ENCODE results near the gene RPL6. TPM values are rescaled to one million over a fixed set of nuclear protein-coding genes. Genes with fewer than 3 reads are reported as not detected.
A peak's percentile ranks its signal among the peaks of the same experiment; 100 is the strongest.

Gene RPL6
- polyA plus RNA-seq, 1 of the 3 experiments (the other 2 are of a cell fraction) = 2,073 TPM

DNA sequence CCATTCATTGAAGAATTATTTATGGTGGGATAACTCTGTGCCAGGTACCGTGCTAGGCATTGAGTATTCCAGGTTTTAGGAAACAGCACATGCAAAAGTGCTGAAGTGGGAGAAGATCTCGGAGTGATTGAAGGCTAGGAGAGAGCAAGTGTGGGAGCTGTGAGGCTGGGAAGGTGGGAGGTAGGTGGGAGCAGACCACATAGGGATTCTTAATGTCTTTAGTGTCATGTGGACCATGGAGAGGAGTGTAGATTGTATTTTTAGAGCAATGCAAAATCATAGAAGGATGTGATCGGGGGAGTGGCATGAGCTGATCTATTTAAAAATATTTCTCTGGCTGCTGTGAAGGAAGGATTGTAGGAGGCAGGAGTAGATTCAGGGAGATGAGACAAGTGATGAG lies 14.7 kb upstream of the RPL6 start:
- Histone ChIP-seq H3F3A (replicated peaks; ENCODE audit: insufficient read depth) (peaks cover 10% of the 10 kb centered on the region), H4K20me1 (ENCODE audit: insufficient read depth) (peaks cover 84% of the 10 kb centered on the region), H2AFZ (ENCODE audit: low read depth) (no peak overlapping the region)

DNA sequence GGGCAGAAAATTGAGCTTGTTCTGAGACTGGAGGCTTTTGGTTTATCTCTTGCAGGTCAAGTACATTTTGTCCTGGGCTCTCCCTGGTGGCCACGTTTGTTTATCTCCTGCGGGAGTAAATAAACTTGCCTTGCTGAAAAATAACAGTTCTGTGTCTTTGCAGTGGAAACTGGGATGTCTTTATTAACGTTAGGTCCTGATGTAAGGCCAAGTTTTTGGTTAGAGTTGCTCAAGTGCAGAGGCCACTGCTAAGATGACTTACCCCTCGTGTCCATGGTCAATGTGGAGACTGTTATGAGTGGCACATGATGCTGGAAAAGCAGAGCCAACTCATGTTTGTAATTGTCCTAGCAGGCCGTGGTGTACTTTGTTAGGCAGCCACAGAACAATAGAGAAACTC lies 13.1 kb upstream of the RPL6 start:
- peaks cover 0 to 8% of the 10 kb centered on the region in 2 experiments for H3K36me3 ChIP-seq (replicated peaks in 1 of 2; ENCODE audit: control insufficient read depth in 1 of 2, insufficient read depth in 2 of 2, low read length in 1 of 2)
- TF ChIP-seq, protein P1, sequence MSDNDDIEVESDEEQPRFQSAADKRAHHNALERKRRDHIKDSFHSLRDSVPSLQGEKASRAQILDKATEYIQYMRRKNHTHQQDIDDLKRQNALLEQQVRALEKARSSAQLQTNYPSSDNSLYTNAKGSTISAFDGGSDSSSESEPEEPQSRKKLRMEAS (IDR thresholded peaks at IDR 0.05; ENCODE audit: low read depth) = no peak
- TF ChIP-seq SMC3 (IDR thresholded peaks at IDR 0.05; ENCODE audit: low read depth, low read length) (no peak), RAD21 (IDR thresholded peaks at IDR 0.05; ENCODE audit: low read length) (no peak), RFX5 (IDR thresholded peaks at IDR 0.05; ENCODE audit: low read length) (no peak)
- peaks cover 93% of the 10 kb centered on the region for H3K79me2 ChIP-seq (ENCODE audit: insufficient read depth)
- H4K20me1 ChIP-seq (ENCODE audit: insufficient read depth) = peaks cover 70% of the 10 kb centered on the region
- ChIA-PET POLR2A (no interaction called here), CTCF (interaction anchor here (0.7 to 1.4 kb wide), 2 partner anchors 12 to 224 kb away, joined by 4 to 5 read pairs; no protein-coding TSS in a partner anchor)
- H3K9me2 ChIP-seq = no peaks in the 10 kb centered on the region
- no peak overlapping the region for H3K9ac ChIP-seq
- no peak overlapping the region for H3K4me2 ChIP-seq
- H3K27me3 ChIP-seq (ENCODE audit: insufficient read depth) = no peaks in the 10 kb centered on the region
- H3K4me1 ChIP-seq (ENCODE audit: control insufficient read depth in 1 of 2, insufficient read depth in 2 of 2, low read depth in 1 of 2, low read length in 1 of 2) = peaks cover 0 to 8% of the 10 kb centered on the region in 2 experiments; a peak in 2 of 4 replicates
- H3K9me3 ChIP-seq = no peaks in the 10 kb centered on the region
- H3K4me3 ChIP-seq (ENCODE audit: low read depth in 2 of 2, low read length in 1 of 2) = no peak overlapping the region
- H3K27ac ChIP-seq (ENCODE audit: low read depth in 2 of 2, low read length in 1 of 2) = no peak overlapping the region
- H2AFZ ChIP-seq (ENCODE audit: low read depth) = no peak overlapping the region
- no peak for DNase-seq
- WGBS (ENCODE audit: low lambda C conversion rate) = 81% methylated on average over 5 of the region's 5 CpGs
- peaks cover 14% of the 10 kb centered on the region for H3F3A ChIP-seq (replicated peaks; ENCODE audit: insufficient read depth)

More for the DNA sequence above, 14.7 kb upstream of the RPL6 start:
- Histone ChIP-seq H3K9me2 (no peaks in the 10 kb centered on the region), H3K9ac (no peak overlapping the region), H3K4me3 (ENCODE audit: low read depth in 2 of 2, low read length in 1 of 2) (no peak overlapping the region), H3K27ac (ENCODE audit: low read depth in 2 of 2, low read length in 1 of 2) (no peak overlapping the region), H3K9me3 (no peaks in the 10 kb centered on the region), H3K4me2 (no peak overlapping the region), H3K36me3 (replicated peaks in 1 of 2; ENCODE audit: control insufficient read depth in 1 of 2, insufficient read depth in 2 of 2, low read length in 1 of 2) (peaks cover 0 to 8% of the 10 kb centered on the region in 2 experiments), H3K79me2 (ENCODE audit: insufficient read depth) (peaks cover 100% of the 10 kb centered on the region), H3K27me3 (ENCODE audit: insufficient read depth) (no peaks in the 10 kb centered on the region), H3K4me1 (ENCODE audit: control insufficient read depth in 1 of 2, insufficient read depth in 2 of 2, low read depth in 1 of 2, low read length in 1 of 2) (peaks cover 0 to 8% of the 10 kb centered on the region in 2 experiments; a peak in 1 of 4 replicates)
- TF ChIP-seq, protein P2, sequence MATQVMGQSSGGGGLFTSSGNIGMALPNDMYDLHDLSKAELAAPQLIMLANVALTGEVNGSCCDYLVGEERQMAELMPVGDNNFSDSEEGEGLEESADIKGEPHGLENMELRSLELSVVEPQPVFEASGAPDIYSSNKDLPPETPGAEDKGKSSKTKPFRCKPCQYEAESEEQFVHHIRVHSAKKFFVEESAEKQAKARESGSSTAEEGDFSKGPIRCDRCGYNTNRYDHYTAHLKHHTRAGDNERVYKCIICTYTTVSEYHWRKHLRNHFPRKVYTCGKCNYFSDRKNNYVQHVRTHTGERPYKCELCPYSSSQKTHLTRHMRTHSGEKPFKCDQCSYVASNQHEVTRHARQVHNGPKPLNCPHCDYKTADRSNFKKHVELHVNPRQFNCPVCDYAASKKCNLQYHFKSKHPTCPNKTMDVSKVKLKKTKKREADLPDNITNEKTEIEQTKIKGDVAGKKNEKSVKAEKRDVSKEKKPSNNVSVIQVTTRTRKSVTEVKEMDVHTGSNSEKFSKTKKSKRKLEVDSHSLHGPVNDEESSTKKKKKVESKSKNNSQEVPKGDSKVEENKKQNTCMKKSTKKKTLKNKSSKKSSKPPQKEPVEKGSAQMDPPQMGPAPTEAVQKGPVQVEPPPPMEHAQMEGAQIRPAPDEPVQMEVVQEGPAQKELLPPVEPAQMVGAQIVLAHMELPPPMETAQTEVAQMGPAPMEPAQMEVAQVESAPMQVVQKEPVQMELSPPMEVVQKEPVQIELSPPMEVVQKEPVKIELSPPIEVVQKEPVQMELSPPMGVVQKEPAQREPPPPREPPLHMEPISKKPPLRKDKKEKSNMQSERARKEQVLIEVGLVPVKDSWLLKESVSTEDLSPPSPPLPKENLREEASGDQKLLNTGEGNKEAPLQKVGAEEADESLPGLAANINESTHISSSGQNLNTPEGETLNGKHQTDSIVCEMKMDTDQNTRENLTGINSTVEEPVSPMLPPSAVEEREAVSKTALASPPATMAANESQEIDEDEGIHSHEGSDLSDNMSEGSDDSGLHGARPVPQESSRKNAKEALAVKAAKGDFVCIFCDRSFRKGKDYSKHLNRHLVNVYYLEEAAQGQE (IDR thresholded peaks at IDR 0.05; ENCODE audit: low read depth, low read length) = no peak
- TF ChIP-seq FOSL2 (IDR thresholded peaks at IDR 0.05; ENCODE audit: borderline replicate concordance, low read depth) = no peak
- TF ChIP-seq RFX5 (IDR thresholded peaks at IDR 0.05; ENCODE audit: low read length) = no peak
- DNase-seq = no peak
- WGBS (ENCODE audit: low lambda C conversion rate) = 92% methylated on average over 3 of the region's 3 CpGs
- CTCF ChIA-PET = interaction anchor here (1.1 kb wide), 2 partner anchors 13 to 27 kb away, joined by 3 read pairs; no protein-coding TSS in a partner anchor
- POLR2A ChIA-PET = no interaction called here

DNA sequence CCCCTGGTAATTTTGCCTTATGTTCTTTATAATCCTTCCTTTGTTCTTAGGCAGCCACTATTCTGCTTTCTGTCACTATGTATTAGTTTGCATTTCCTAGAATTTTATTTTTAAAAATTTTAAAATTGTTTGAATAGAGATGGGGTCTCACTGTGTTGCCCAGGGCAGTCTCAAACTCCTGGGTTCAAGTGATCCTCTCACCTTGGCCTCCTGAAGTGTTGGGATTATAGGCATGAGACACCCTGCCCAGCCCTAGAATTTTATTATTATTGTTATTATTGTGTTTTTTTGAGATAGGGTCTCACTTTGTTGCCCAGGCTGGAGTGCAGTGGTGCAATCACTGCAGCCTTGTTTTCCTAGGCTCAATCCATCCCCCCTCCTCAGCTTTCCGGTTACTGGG lies 12.0 kb upstream of the RPL6 start:
- WGBS (ENCODE audit: low lambda C conversion rate) = 91% methylated on average over 1 of the region's 1 CpG
- H3K36me3 ChIP-seq (replicated peaks in 1 of 2; ENCODE audit: control insufficient read depth in 1 of 2, insufficient read depth in 2 of 2, low read length in 1 of 2) = peaks cover 0 to 8% of the 10 kb centered on the region in 2 experiments
- POLR2A ChIA-PET = no interaction called here
- CTCF ChIA-PET = interaction anchor here (0.8 to 1.4 kb wide), 2 partner anchors 10 to 459 kb away, joined by 3 to 4 read pairs; no protein-coding TSS in a partner anchor
- H3K9ac ChIP-seq = no peak overlapping the region
- no peak overlapping the region for H3K27ac ChIP-seq (ENCODE audit: low read depth in 2 of 2, low read length in 1 of 2)
- H4K20me1 ChIP-seq (ENCODE audit: insufficient read depth) = peaks cover 62% of the 10 kb centered on the region
- H3K4me3 ChIP-seq (ENCODE audit: low read depth in 2 of 2, low read length in 1 of 2) = no peak overlapping the region
- peak overlapping the region; percentile 95; the same call in 1 of the 2 replicates for H3K4me2 ChIP-seq
- H3F3A ChIP-seq (replicated peaks; ENCODE audit: insufficient read depth) = peaks cover 14% of the 10 kb centered on the region
- DNase-seq = no peak
- H3K9me2 ChIP-seq = no peaks in the 10 kb centered on the region
- peaks cover 0 to 8% of the 10 kb centered on the region in 2 experiments; a peak in 2 of 4 replicates for H3K4me1 ChIP-seq (ENCODE audit: control insufficient read depth in 1 of 2, insufficient read depth in 2 of 2, low read depth in 1 of 2, low read length in 1 of 2)
- no peaks in the 10 kb centered on the region for H3K27me3 ChIP-seq (ENCODE audit: insufficient read depth)
- H3K79me2 ChIP-seq (ENCODE audit: insufficient read depth) = peaks cover 83% of the 10 kb centered on the region
- H2AFZ ChIP-seq (ENCODE audit: low read depth) = no peak overlapping the region
- H3K9me3 ChIP-seq = no peaks in the 10 kb centered on the region
- TF ChIP-seq, protein P3, sequence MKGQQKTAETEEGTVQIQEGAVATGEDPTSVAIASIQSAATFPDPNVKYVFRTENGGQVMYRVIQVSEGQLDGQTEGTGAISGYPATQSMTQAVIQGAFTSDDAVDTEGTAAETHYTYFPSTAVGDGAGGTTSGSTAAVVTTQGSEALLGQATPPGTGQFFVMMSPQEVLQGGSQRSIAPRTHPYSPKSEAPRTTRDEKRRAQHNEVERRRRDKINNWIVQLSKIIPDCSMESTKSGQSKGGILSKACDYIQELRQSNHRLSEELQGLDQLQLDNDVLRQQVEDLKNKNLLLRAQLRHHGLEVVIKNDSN (IDR thresholded peaks at IDR 0.05; ENCODE audit: borderline replicate concordance, low read depth) = no peak
- TF ChIP-seq RXRA (IDR thresholded peaks at IDR 0.05; ENCODE audit: borderline replicate concordance, low read depth) (no peak), SMC3 (IDR thresholded peaks at IDR 0.05; ENCODE audit: low read depth, low read length) (no peak), CHD2 (IDR thresholded peaks at IDR 0.05; ENCODE audit: low read length, partially characterized antibody) (no peak), EP300 (IDR thresholded peaks at IDR 0.05; ENCODE audit: borderline replicate concordance in 1 of 2, low read depth in 1 of 2, low read length in 1 of 2) (no peak), GABPA (IDR thresholded peaks at IDR 0.05; ENCODE audit: low read depth) (no peak), TAF1 (IDR thresholded peaks at IDR 0.05; ENCODE audit: borderline replicate concordance, low read depth, low read length) (no peak), FOXM1 (IDR thresholded peaks at IDR 0.05; ENCODE audit: low read depth) (no peak)
- TF ChIP-seq, protein P1 (IDR thresholded peaks at IDR 0.05; ENCODE audit: low read depth) = no peak
- TF ChIP-seq, protein P4, sequence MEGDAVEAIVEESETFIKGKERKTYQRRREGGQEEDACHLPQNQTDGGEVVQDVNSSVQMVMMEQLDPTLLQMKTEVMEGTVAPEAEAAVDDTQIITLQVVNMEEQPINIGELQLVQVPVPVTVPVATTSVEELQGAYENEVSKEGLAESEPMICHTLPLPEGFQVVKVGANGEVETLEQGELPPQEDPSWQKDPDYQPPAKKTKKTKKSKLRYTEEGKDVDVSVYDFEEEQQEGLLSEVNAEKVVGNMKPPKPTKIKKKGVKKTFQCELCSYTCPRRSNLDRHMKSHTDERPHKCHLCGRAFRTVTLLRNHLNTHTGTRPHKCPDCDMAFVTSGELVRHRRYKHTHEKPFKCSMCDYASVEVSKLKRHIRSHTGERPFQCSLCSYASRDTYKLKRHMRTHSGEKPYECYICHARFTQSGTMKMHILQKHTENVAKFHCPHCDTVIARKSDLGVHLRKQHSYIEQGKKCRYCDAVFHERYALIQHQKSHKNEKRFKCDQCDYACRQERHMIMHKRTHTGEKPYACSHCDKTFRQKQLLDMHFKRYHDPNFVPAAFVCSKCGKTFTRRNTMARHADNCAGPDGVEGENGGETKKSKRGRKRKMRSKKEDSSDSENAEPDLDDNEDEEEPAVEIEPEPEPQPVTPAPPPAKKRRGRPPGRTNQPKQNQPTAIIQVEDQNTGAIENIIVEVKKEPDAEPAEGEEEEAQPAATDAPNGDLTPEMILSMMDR (IDR thresholded peaks at IDR 0.05) = no peak
